Gastrocnemius medialis (tissue), 4 donors: Measurements from ENCODE around the gene CAMKK2. TPM values are rescaled to one million over a fixed set of nuclear protein-coding genes. Genes with fewer than 3 reads are reported as not detected.
A peak's percentile ranks its signal among the peaks of the same experiment; 100 is the strongest.

Experiments used
- ATAC-seq, 2 donors: fragments of 150-250 bp; one replicate each; pipeline ENCODE4 v1.9.1; 2016
- DNase-seq, 2 donors: peaks; one replicate each; pipeline ENCODE4 v3.0.0-alpha.2; 2019
- H3K27ac ChIP-seq, 4 donors: fragments of 200-600 bp; sonication (generic); 1 replicate in 1 of 4; 2 replicates in 3 of 4; pipeline ENCODE4 v1.5.1; 2016 to 2018; ENCODE audit warnings: mild to moderate bottlenecking in 2 of 4, moderate library complexity in 1 of 4
- H3K27me3 ChIP-seq, 3 donors: fragments of 200-600 bp; sonication (generic) in 2 of 3; 1 replicate in 1 of 3; 2 replicates in 2 of 3; pipeline versions ENCODE4 v1.5.1 to v1.6.0; 2016 to 2019; ENCODE audit warnings: mild to moderate bottlenecking in 1 of 3, moderate library complexity in 1 of 3
- H3K36me3 ChIP-seq, 2 donors: fragments of 200-600 bp; sonication (generic) in 1 of 2; one replicate each; pipeline ENCODE4 v1.5.1; 2017 to 2018
- H3K4me1 ChIP-seq, 2 donors: fragments of 200-600 bp; sonication (generic) in 1 of 2; one replicate each; pipeline ENCODE4 v1.5.1; 2016 to 2017; ENCODE audit warnings: mild to moderate bottlenecking in 2 of 2
- H3K4me3 ChIP-seq, 4 donors: fragments of 200-600 bp; sonication (generic) in 3 of 4; 1 replicate in 1 of 4; 2 replicates in 3 of 4; pipeline ENCODE4 v1.5.1; 2016 to 2019; ENCODE audit warnings: mild to moderate bottlenecking in 2 of 4
- H3K9me3 ChIP-seq, 3 donors: fragments of 200-600 bp; sonication (generic) in 2 of 3; 1 replicate in 1 of 3; 2 replicates in 2 of 3; pipeline ENCODE4 v1.5.1; 2016 to 2019
- CTCF ChIP-seq, 5 experiments: fragments of 450-650 bp in 3 of 5; fragments of 200-600 bp in 2 of 5; sonication (generic) in 2 of 5; IDR thresholded peaks in 4 of 5; conservative IDR thresholded peaks in 1 of 5; 1 replicate in 4 of 5; 2 replicates in 1 of 5; pipeline ENCODE4 v1.5.1; 2016 to 2019; ENCODE audit warnings: antibody characterized with exemption in 5 of 5, mild to moderate bottlenecking in 3 of 5, moderate library complexity in 3 of 5
- POLR2A ChIP-seq, 2 donors: fragments of 450-650 bp; IDR thresholded peaks; one replicate each; pipeline ENCODE4 v1.6.1; 2017; ENCODE audit warnings: antibody characterized with exemption in 2 of 2, mild to moderate bottlenecking in 2 of 2, moderate library complexity in 2 of 2
- in situ Hi-C, 4 donors: fragments of 200-750 bp; cut with MboI; loops; one replicate each; pipeline versions ENCODE4 v1.15.0 to v1.8.0; 2017; ENCODE audit warnings: low sequenced_read_pairs in 4 of 4
- intact Hi-C: fragments of 100-400 bp; cut with DNase I; formaldehyde crosslinking; loops from one replicate; pipeline ENCODE4 v1.15.1; 2023; ENCODE audit warnings: low total_unique reads
- total RNA-seq, 4 donors: library from RNA; depleted of rRNA; stranded (reverse); fragments of >200 nt; gene quantifications; one replicate each; pipeline versions ENCODE4 v1.1.0 to v1.2.3, GENCODE V29; 2016

The CAMKK2 gene
- total RNA-seq, 4 donors from 2014 or later: 6.0 to 10.2 (median 7.5) TPM

- no peak overlapping the region for H3K4me3 ChIP-seq
- H3K27me3 ChIP-seq: no peaks in the 10 kb centered on the region
- ATAC-seq: peak in 1 of 2 donors; percentile 26
- no peaks in the 10 kb centered on the region for H3K9me3 ChIP-seq
- no peak for TF ChIP-seq CTCF (IDR thresholded peaks at IDR 0.05 in 4 of 5, conservative IDR thresholded peaks at IDR 0.05 in 1 of 5)
- intact Hi-C loops: loop anchor here (5.0 kb wide), 1 partner anchor 88 kb away; no protein-coding TSS in a partner anchor
- no peaks in the 10 kb centered on the region for H3K36me3 ChIP-seq
- no peak for DNase-seq
- peaks cover 0 to 8% of the 10 kb centered on the region in 2 donors for H3K4me1 ChIP-seq
- H3K27ac ChIP-seq: peak overlapping the region in 2 of 4 donors; percentile 15 to 39
- in situ Hi-C loops: no loop called here
These were observed 81.4 kb downstream of the CAMKK2 start for GRCh38 chr12:121214855-121215745.

GRCh38 chr12:121214166-121214777 lies 82.2 kb downstream of the CAMKK2 start:
- H3K9me3 ChIP-seq: no peaks in the 10 kb centered on the region
- peaks cover 0 to 8% of the 10 kb centered on the region in 2 donors for H3K4me1 ChIP-seq
- DNase-seq: no peak
- peak overlapping the region in 2 of 4 donors; percentile 15 to 39 for H3K27ac ChIP-seq
- no peaks in the 10 kb centered on the region for H3K36me3 ChIP-seq
- H3K27me3 ChIP-seq: no peaks in the 10 kb centered on the region
- TF ChIP-seq POLR2A (IDR thresholded peaks at IDR 0.05): no peak
- TF ChIP-seq CTCF (IDR thresholded peaks at IDR 0.05 in 4 of 5, conservative IDR thresholded peaks at IDR 0.05 in 1 of 5): no peak
- in situ Hi-C loops: no loop called here
- no peak overlapping the region for H3K4me3 ChIP-seq
- intact Hi-C loops: loop anchor here (5.0 kb wide), 1 partner anchor 87 kb away; no protein-coding TSS in a partner anchor
- ATAC-seq: no peak

GRCh38 chr12:121212875-121213274 lies 83.6 kb downstream of the CAMKK2 start:
- Histone ChIP-seq H3K4me1 (peaks cover 0 to 8% of the 10 kb centered on the region in 2 donors), H3K36me3 (no peaks in the 10 kb centered on the region), H3K27ac (no peak overlapping the region), H3K9me3 (no peaks in the 10 kb centered on the region), H3K4me3 (no peak overlapping the region), H3K27me3 (no peaks in the 10 kb centered on the region)
- ATAC-seq: no peak
- in situ Hi-C loops: no loop called here
- no peak for DNase-seq
- intact Hi-C loops: loop anchor here (5.0 kb wide), 1 partner anchor 86 kb away; no protein-coding TSS in a partner anchor
- TF ChIP-seq POLR2A (IDR thresholded peaks at IDR 0.05) (no peak), CTCF (IDR thresholded peaks at IDR 0.05 in 4 of 5, conservative IDR thresholded peaks at IDR 0.05 in 1 of 5) (no peak)

GRCh38 chr12:121209624-121210572 lies 86.6 kb downstream of the CAMKK2 start, which contains the start of gene P2RX4:
P2RX4 (plus strand) TSS chr12:121210129; CDS start chr12:121210165, 36 bp downstream.
- DNase-seq: peak; percentile 38 to 63
- TF ChIP-seq POLR2A (IDR thresholded peaks at IDR 0.05) (peak; percentile 60 to 68), CTCF (IDR thresholded peaks at IDR 0.05 in 4 of 5, conservative IDR thresholded peaks at IDR 0.05 in 1 of 5) (no peak)
- H3K4me3 ChIP-seq: peak within 1 kb of the TSS; percentile 60 to 74 (median 71)
- H3K4me1 ChIP-seq: peaks cover 0 to 8% of the 10 kb centered on the region in 2 donors
- in situ Hi-C loops: no loop called here
- H3K27me3 ChIP-seq: no peaks in the 10 kb centered on the region
- peak within 1 kb of the TSS; percentile 65 to 80 (median 74) for H3K27ac ChIP-seq
- peak; percentile 67 to 75 for ATAC-seq
- no peaks in the 10 kb centered on the region for H3K9me3 ChIP-seq
- intact Hi-C loops: loop anchor here (5.0 kb wide), 1 partner anchor 83 kb away; no protein-coding TSS in a partner anchor
- no peaks in the 10 kb centered on the region for H3K36me3 ChIP-seq
